ENCODE measurements around the gene RPL11.
"Not testable (repeated sequence)": the region's sequence is repeated elsewhere in the genome, so short reads cannot be mapped to it uniquely, and the experiment has no call there.

RPL11 gene

DNA sequence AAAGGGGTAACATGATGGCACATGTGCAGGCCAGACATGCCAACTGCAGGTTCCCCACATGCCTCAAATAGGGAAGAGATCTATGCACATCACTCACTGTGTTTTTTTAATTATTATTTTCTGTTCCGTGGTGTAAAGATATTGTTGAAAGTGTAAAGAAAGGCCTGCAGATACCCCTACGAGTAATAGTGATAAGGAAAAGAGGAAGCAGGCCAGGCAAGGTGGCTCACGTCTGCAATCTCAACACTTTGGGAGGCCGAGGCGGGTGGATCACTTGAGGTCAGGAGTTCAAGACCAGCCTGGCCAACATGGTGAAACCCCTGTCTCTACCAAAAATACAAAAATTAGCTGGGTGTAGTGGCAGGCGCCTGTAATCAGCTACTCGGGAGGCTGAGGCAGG lies 6.4 kb upstream of the RPL11 start:
- DNase-seq (ENCODE audit: low read depth), result not testable (repeated sequence)

DNA sequence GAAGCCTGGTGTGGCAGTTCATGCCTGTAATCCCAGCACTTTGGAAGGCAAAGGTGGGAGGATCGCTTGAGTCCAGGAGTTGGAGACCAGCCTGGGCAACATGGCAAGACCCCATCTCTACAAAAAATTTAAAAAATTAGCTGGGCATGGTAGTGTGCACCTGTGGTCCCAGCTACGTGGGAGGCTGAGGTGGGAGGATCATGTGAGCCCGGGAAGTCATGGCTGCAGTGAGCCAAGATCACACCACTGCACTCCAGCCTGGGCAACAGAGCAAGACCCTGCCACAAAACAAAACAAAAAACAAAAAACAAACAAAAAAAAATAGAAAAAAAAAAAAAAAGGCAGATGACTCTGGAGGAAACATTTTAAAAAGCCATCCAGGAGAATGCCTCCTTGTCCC lies 3.9 kb upstream of the RPL11 start:
- DNase-seq (ENCODE audit: low read depth), result not testable (repeated sequence)

DNA sequence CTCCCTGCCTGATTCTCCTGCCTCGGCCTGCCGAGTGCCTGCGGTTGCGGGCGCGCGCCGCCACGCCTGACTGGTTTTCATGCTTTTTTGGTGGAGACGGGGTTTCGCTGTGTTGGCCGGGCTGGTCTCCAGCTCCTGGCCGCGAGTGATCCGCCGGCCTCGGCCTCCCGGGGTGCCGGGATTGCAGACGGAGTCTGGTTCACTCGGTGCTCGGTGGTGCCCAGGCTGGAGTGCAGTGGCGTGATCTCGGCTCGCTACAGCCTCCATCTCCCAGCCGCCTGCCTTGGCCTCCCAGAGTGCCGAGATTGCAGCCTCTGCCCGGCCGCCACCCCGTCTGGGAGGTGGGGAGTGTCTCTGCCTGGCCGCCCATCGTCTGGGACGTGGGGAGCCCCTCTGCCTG lies 3.3 kb upstream of the RPL11 start:
- DNase-seq (ENCODE audit: low read depth), result not testable (repeated sequence)

DNA sequence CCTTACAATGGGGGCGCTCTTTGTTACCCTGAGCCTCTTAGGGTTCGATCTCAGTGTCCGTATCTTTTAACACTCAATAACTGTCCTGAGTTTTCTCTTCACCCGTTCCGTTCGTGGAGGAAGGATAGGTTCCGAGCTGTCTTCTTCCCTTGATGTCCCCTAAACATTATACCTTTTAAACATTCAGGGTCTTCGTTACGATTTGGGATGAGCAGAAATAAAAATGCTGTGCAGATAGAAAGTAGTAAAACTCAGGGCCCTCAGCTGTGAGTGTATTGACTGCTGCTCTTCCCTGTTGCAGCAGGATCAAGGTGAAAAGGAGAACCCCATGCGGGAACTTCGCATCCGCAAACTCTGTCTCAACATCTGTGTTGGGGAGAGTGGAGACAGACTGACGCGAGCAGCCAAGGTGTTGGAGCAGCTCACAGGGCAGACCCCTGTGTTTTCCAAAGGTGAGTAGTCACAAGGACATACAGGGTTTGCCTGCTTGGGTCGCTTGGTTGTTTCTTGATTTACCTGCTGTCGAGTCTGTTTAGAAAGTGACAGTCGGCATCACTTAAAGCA lies 784 bp downstream of the RPL11 start:
- DNase-seq (ENCODE audit: low read depth), result no peak

DNA sequence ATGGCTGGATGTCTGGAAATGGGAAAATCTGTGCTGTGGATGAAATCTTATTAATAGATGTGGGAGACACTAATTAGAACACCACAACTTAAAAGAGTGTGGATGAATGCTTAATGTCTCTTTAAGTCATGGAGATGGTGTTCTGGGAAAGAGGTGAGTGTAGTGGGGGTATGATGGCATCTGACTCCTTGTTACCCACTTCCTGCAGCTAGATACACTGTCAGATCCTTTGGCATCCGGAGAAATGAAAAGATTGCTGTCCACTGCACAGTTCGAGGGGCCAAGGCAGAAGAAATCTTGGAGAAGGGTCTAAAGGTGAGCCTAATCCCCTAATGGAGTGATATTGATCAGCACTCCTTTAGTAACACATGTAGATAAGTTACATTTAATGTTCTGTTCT lies 2.0 kb downstream of the RPL11 start:
- DNase-seq (ENCODE audit: low read depth), result no peak

DNA sequence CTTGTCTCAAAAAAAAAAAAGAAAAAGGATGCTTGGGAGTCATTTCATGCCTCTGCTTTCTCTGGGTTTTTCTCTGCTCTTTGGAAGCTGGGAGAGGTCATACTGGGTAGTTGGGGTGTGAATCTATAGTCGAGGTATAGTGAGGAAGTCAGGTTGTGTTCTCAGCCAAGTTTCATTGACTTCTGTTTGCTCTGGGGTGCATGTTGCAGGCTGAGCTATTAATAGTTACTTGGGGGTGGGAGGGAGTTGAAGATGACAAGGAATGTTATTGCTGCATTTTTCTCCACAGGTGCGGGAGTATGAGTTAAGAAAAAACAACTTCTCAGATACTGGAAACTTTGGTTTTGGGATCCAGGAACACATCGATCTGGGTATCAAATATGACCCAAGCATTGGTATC lies 2.8 kb downstream of the RPL11 start:
- no peak for DNase-seq (ENCODE audit: low read depth)

DNA sequence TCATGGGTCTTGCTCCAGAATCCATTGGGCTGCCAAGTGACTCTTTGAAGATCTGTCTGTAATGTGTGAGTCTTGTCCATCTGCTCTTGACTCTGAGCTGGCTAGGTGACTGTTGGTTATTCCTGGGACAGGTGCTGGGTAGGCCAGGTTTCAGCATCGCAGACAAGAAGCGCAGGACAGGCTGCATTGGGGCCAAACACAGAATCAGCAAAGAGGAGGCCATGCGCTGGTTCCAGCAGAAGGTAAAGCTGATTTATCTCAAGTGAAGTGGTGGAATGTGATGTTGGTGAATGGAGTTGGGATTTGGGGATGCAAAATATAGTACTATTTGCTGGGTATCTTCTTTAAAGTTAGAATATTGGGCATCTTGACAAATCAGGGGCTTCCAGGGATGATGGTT lies 4.1 kb downstream of the RPL11 start:
- no peak for DNase-seq (ENCODE audit: low read depth)

DNA sequence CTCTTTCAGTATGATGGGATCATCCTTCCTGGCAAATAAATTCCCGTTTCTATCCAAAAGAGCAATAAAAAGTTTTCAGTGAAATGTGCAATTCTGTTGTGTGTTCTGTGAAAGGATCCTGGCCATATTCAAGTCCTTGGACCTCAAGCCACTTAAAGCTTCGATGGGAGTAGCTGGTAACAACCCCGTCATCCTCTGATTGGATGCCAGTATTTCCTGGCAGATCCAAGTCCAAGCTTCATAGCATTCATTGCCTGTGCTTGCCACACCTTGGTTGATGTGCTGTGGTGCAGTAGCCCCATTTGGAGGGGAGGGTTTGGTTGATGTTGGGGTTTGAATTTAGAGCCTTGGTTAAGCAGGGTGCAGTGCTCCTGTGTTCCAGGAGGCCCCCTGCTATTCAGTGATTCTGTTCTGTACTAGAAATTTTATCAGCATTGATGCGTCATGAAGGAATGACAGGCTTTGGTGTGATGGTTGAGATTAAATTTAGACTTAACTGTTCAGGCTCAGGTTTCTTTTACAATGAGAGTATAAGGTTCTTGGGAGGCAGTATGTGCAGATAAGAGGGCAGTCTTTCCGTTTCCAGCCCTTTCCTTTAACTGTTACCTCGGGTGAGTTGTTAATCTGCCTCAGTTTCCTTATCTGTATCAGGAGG lies 4.9 kb downstream of the RPL11 start:
- DNase-seq (ENCODE audit: low read depth), result no peak

DNA sequence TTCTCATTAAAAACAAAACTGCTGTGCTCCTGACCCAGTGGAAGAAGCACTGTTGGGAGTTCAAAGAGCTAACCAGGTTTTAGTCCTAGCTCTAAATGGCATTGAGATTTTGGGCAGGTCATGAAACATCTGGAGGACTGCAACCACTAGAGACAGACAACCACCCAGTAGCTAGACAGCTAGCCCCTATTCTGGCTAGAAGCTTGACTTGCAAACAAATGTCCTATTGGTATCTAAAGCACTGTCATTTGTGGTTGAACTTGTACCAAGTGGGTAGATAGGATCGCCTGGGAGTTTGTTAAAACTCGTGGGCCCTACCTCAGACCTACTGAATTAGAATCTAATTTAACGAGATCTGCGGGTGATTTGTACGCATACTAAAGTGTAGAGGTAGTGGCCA lies 6.9 kb downstream of the RPL11 start:
- no peak for DNase-seq (ENCODE audit: low read depth)

DNA sequence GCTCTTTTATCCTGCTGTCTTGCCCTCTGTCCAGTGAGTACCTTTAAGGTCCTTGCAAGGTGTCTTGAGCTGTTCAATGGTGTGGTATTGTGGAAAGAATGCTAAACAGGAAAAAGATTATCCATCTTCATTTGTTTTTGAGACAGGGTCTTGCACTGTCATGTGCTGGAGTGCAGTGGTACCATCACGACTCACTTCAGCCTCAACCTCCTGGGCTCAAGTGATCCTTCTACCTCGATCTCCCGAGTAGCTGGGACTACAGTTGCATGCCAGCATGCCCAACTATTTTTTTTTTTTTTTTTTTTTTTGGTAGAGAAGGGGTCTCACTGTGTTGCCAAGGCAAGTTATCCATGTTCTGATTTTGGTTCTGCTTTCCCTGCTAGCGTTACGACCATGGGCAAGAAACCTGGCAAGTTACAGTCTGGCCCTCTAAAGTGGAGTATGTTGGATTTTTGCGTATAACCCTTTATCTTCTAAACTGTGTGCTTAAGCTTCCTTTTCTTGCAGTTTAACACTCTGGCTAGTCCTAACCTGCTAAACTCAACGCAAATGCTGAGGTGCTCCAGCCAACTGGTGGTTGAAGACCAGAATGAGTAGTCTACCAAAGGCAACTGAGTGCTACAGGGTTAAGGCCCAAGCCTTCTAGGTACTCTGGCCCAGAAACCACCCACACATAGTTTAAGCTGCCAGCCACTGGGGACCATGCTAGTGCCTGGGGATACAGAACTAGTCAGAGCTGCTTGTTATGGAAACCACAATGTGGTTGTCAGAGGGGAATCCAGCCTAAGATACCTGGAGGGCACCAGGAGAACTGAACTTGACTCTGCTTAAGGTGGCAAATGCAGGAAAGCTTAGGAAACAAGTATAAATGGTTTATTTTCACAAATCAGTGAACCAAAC lies 7.9 kb downstream of the RPL11 start:
- DNase-seq (ENCODE audit: low read depth), result no peak

DNA sequence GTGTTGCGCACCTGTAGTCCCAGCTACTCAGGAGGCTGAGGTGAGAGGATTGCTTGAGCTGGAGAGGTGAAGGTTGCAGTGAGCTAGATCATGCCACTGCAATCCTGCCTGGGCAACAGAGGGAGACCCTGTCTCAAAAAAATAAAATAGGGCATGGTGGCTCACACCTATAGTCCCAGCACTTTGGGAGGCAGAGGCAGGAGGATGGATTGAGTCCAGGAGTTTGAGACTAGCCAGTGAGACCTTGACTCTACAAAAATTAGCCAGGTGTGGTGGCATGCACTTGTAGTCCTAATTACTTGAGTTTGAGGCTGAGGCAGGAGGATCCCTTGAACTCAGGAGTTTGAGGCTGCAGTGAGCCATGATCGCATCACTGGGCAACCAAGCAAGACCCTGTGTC lies 9.7 kb downstream of the RPL11 start:
- no peak for DNase-seq (ENCODE audit: low read depth)

DNA sequence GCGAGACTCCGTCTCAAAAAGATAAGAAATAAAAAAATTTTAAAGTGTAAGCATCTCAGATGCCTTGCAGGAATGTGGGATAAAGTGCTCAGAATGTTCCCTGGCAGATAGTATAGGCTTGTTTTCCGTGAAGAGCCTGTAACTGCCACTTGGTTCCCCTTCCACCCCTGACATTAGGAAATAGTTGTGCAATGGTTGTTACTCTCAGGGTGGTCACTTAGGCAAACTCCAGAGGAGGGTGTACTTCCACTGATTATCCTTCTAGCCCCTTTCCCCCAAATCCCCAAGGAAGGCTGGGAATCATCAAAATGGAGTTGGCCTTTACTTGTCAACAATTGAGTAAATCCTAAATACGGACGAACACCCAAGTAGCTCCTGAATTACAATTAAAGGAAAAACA lies 10.4 kb downstream of the RPL11 start:
- DNase-seq (ENCODE audit: low read depth), result no peak

DNA sequence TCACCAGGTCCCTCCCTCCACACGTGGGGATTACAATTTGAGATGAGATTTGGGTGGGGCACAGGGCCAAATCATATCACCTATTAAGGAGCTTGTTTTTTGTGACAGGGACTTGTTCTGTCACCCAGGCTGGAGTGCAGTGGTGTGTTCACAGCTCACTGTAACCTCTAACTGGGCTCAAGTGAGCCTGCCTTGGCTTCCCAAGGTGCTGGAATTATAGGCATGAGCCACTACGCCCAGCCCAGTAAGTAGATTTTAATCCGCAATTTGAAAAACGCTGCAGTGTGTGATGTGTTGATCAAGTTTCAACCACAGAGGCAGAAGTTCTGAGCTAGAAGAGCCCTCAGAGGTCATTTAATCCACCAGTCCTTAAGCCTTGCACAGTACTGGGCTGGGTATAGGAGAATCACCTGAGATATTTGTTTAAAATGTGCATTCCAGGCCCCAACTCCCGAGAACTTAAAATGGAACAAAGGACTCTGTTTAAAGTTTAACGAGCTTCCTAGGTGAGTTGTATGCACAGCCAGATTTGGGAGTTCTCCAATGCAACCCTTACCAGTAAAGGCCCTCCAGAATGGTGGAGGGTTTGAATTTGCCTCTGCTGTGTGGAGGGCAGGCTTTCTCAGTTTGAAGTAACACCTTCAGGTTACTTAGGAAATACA lies 13.4 kb downstream of the RPL11 start:
- DNase-seq (ENCODE audit: low read depth), result no peak

DNA sequence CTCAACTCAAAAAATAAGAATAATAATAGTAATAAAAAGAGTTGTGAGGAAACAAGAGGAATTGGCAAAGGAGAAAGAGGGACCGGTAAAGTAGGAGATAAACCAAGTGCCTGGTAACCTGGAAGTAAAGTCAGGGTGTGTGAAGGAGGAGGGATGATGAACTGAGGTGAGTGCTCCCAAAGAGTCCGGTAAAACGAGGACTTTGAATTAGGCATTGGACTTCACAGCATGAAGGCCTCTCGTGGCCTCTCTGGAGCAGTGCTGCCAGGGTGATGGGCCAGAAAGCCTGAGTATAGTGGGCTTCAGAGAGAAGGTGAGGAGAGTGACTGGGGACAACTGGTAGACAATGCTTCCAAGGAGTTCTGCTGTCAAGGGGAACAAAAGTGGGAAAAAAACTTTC lies 17.6 kb downstream of the RPL11 start:
- no peak for DNase-seq (ENCODE audit: low read depth)

DNA sequence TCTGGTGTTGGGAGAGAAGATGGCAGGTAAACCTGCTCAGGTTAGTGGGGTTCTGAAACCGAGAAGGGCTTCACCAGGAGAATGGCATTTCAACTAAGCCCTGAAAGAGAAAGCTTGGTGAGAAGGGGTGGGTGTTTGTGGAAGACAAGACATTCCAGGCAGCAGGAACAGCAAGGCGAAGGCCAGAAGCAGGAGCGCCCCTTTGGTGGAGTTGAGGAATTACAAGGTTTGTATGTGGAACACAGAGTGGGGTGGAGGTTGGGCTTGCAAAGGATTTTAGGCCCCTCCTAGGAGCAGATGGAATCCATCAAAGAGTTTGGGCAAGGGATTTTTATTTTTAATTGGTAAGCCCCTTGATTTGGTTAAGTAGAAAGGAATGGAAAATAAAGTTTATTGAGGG lies 26.9 kb downstream of the RPL11 start:
- no peak for DNase-seq (ENCODE audit: low read depth)

DNA sequence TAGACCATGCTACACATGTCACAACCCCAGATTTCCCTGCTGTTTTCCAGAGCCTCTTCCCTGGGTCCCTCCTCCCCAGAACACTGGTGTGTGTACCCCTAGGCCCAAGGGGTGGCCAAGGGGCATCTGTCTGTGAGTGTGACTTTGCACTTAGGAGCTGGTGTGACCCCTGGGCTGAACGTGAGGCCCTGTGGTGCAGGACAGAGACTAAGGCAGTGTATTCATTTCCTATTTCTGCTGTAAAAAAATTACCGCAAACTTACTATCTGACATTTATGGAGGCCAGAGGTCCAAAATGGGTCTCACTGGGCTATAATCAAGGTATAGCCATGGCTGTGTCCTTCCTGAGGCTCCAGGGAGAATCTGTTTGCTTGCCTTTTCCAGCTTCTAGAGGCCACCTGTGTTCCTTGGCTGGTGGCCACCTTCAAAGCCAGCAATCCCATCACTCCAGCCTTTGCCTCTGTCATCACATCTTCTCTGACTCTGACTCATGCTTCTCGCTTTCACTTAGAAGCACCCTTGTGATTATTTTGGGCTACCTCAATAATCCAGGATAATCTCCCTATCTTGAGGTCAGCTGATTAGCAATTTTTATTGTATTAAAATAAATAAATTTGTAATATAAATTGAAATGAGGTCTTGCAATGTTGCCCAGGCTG lies 27.7 kb downstream of the RPL11 start:
- DNase-seq (ENCODE audit: low read depth), result no peak

DNA sequence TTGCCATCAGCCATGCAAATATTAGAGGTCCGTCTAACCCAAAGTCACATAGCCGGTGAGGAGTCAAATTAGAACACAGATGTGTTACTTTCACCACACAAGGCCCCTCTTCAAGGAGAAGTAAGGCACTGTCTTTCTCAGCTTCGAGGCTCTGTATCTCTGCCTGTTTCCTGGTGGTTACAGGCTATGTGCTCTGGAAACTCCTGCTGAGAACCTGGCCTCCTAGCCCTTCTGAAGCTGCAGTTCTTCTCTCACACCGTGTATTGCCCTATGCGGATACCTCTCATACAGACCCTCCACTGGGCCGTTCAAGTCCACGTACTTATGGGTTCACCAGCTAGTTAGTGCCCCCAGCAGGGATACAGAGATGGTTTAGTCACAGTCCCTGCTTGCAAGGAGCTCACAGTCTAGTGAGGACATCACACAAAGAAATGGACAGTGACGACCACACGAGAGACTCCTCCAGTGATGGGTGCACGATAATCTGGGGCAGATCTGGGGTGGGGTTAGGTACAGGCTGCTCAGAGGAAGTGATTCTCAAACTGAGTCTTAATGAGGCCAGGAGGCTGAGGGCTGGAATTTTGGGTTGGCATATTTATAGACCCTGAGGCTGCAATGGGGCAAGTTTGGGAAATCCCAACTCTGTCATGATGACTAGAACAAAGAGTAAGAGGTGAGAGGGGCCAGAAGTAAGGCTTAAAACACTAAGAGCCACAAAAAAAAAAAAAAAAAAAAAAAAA lies 28.8 kb downstream of the RPL11 start:
- no peak for DNase-seq (ENCODE audit: low read depth)

DNA sequence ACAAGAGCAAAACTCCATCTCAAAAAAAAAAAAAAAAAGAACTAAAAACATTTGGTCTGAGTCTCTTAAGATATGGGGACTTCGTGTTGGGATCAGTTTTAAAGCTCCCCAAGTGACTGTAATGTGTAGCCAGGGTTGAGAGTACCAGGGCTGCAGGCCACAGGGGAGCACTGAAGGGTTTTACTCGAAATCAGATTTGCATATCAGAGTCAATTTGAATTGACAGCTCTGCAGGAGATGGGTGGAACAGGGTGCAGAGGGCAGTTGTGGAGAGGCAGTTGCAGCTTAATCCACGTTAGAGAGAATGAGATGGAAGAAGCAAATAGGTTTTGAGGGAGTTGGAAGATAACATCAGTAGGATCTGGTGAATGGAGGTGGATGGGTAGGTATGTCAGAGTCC lies 31.0 kb downstream of the RPL11 start:
- DNase-seq (ENCODE audit: low read depth), result no peak

DNA sequence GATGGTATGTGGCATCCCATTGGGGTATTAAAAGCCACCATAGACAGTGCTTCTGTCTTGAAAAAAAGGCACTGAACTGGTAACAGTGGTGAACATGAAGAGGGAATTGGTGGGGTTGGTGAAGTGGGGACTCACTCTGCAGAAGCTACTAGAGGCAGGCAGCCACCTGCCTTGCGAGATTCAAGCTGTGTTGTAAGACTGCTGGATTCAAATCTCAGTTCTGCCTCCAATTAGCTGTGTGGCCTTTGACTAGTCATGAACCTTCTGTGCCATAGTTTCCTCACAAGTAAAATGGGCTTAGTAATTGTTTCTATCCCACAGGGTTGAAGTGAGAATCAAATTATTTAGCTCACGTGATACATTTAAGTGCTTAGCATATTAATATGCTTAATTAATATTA lies 35.1 kb downstream of the RPL11 start:
- no peak for DNase-seq (ENCODE audit: low read depth)

DNA sequence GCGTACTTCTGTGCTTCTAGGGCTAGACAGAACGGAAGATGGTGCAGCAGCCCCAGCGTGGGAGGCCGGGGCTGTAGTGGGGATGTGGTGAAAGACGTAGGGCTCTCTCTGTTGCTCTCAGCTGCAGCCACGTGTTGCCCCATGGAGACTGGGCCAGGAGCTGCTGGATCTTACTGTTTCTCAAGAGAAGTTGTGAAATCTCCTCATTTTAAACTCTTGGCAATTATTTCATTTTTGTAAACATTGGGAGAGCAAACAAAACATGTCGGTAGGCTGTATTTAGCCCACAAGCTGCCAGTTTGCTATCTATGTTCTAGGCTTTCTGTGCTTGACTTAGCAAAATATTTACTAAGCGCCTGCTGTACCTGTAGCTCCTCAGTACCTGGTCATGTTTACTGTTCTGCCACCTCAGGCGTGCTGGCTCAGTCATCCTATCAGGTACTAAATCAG lies 35.8 kb downstream of the RPL11 start:
- no peak for DNase-seq (ENCODE audit: low read depth)
